Esophagus muscularis mucosa (tissue), 4 donors: Measurements from ENCODE around the gene PDSS2. TPM values are rescaled to one million over a fixed set of nuclear protein-coding genes. Genes with fewer than 3 reads are reported as not detected.

Source experiments
- DNase-seq: peaks from one replicate; pipeline ENCODE4 v3.0.0-alpha.2; 2017; ENCODE audit errors: extremely low spot score
- H3K27ac ChIP-seq, 4 donors: fragments of 200-600 bp; sonication (generic); replicated peaks in 1 of 4; 1 replicate in 3 of 4; 2 replicates in 1 of 4; pipeline ENCODE4 v1.5.1; 2016 to 2019; ENCODE audit warnings: mild to moderate bottlenecking in 1 of 4
- H3K27me3 ChIP-seq, 4 donors: fragments of 200-600 bp; sonication (generic); one replicate each; pipeline versions ENCODE4 v1.5.1 to v1.6.0; 2016 to 2019
- H3K36me3 ChIP-seq, 4 donors: fragments of 200-600 bp; sonication (generic); one replicate each; pipeline ENCODE4 v1.5.1; 2016 to 2019
- H3K4me1 ChIP-seq, 4 donors: fragments of 200-600 bp; sonication (generic); one replicate each; pipeline ENCODE4 v1.5.1; 2016 to 2019
- H3K4me3 ChIP-seq, 4 donors: fragments of 200-600 bp; sonication (generic); 1 replicate in 2 of 4; 2 replicates in 2 of 4; pipeline ENCODE4 v1.5.1; 2016 to 2019; ENCODE audit warnings: mild to moderate bottlenecking in 4 of 4, moderate library complexity in 1 of 4
- H3K9me3 ChIP-seq, 4 donors: fragments of 200-600 bp; sonication (generic); 1 replicate in 3 of 4; 2 replicates in 1 of 4; pipeline ENCODE4 v1.5.1; 2016 to 2019
- EP300 ChIP-seq: sonication (generic); formaldehyde crosslinking; IDR thresholded peaks from one replicate; pipeline ENCODE4 v1.6.1; 2017; ENCODE audit warnings: antibody characterized with exemption
- POLR2A ChIP-seq: fragments of 450-650 bp; IDR thresholded peaks from one replicate; pipeline ENCODE4 v1.6.1; 2017; ENCODE audit warnings: antibody characterized with exemption, moderate library complexity, mild to moderate bottlenecking, low read depth
- POLR2AphosphoS5 ChIP-seq, 2 donors: sonication (generic); formaldehyde crosslinking; IDR thresholded peaks; one replicate each; pipeline ENCODE4 v1.6.1; 2017; ENCODE audit warnings: antibody characterized with exemption in 2 of 2
- WGBS: methylation state at CpG from one replicate; pipeline ENCODE4 v1.1.5; 2018; 5-methylcytosine and 5-hydroxymethylcytosine counted together
- intact Hi-C: fragments of 100-400 bp; cut with DNase I; formaldehyde crosslinking; loops from one replicate; pipeline ENCODE4 v1.15.1; 2023
- total RNA-seq, 4 donors: library from RNA; depleted of rRNA; stranded (reverse); fragments of >200 nt; gene quantifications; one replicate each; pipeline versions ENCODE4 v1.1.0 to v1.2.1, GENCODE V29; 2016
- TF ChIP-seq, protein P1 (sequence below), 3 experiments: fragments of 200-600 bp in 2 of 3; fragments of 450-650 bp in 1 of 3; sonication (generic) in 2 of 3; IDR thresholded peaks; one replicate each; pipeline ENCODE4 v1.5.1; 2017 to 2019; ENCODE audit warnings: antibody characterized with exemption in 3 of 3, mild to moderate bottlenecking in 2 of 3, moderate library complexity in 1 of 3

PDSS2 gene
- total RNA-seq, 4 donors from 2014 or later, result 6.6 to 10.8 (median 8.7) TPM

DNA sequence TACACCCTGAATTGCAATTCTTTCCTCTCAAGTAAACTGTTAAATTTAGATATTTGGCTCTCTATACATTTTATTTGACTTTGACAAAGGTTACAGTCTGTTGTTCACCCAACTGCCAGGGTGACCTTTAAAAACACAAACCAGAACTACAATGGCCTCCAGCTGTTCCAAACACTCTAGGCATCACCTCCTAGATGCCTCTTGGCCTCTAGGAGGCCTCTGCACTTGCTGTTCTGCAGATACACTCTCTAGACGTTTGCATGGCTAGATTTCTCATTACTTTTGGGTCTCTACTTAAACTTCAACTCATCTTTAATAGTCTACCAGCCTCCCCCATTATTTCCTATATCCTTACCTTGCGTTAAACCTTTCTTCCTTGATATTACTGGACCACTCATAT, 241.2 kb downstream of the PDSS2 start:
- H3K9me3 ChIP-seq, result no peaks in the 10 kb centered on the region
- H3K27me3 ChIP-seq, result no peaks in the 10 kb centered on the region
- H3K4me1 ChIP-seq, result no peaks in the 10 kb centered on the region
- no peak overlapping the region for H3K27ac ChIP-seq
- DNase-seq, result no peak
- H3K4me3 ChIP-seq, result no peak overlapping the region
- 52% methylated on average over 2 of the region's 2 CpGs for WGBS
- intact Hi-C loops, result no loop called here
- no peak for TF ChIP-seq EP300
- TF ChIP-seq POLR2A, result no peak
- no peak for TF ChIP-seq POLR2AphosphoS5 (IDR thresholded peaks at IDR 0.05)
- TF ChIP-seq, protein P1, sequence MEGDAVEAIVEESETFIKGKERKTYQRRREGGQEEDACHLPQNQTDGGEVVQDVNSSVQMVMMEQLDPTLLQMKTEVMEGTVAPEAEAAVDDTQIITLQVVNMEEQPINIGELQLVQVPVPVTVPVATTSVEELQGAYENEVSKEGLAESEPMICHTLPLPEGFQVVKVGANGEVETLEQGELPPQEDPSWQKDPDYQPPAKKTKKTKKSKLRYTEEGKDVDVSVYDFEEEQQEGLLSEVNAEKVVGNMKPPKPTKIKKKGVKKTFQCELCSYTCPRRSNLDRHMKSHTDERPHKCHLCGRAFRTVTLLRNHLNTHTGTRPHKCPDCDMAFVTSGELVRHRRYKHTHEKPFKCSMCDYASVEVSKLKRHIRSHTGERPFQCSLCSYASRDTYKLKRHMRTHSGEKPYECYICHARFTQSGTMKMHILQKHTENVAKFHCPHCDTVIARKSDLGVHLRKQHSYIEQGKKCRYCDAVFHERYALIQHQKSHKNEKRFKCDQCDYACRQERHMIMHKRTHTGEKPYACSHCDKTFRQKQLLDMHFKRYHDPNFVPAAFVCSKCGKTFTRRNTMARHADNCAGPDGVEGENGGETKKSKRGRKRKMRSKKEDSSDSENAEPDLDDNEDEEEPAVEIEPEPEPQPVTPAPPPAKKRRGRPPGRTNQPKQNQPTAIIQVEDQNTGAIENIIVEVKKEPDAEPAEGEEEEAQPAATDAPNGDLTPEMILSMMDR (IDR thresholded peaks at IDR 0.05), result no peak
- H3K36me3 ChIP-seq, result no peaks in the 10 kb centered on the region

DNA sequence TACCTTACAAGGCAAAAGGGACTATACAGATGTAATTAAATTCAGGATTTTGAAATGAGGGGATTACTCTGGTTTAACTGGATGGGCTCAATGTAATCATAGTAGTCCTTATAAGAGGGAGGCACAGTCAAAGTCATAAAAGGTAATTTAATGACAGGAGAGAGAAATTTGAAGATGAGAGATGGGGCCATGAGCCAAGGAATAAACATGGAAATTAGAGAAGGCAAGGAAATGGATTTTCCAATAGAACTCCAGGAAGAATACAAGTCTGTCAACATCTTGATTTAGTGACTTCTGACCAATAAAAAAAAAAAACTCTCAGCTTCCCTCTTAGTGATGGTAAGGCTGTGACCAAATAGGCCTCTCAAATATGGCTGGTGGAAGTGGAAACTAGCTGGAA, 242.1 kb downstream of the PDSS2 start:
- no peak for DNase-seq
- no peaks in the 10 kb centered on the region for H3K9me3 ChIP-seq
- intact Hi-C loops, result no loop called here
- no peaks in the 10 kb centered on the region for H3K4me1 ChIP-seq
- TF ChIP-seq EP300 (no peak), POLR2AphosphoS5 (IDR thresholded peaks at IDR 0.05) (no peak), POLR2A (no peak)
- TF ChIP-seq, protein P1 (IDR thresholded peaks at IDR 0.05), result no peak
- H3K36me3 ChIP-seq, result no peaks in the 10 kb centered on the region
- no peak overlapping the region for H3K4me3 ChIP-seq
- no peaks in the 10 kb centered on the region for H3K27me3 ChIP-seq
- no peak overlapping the region for H3K27ac ChIP-seq

DNA sequence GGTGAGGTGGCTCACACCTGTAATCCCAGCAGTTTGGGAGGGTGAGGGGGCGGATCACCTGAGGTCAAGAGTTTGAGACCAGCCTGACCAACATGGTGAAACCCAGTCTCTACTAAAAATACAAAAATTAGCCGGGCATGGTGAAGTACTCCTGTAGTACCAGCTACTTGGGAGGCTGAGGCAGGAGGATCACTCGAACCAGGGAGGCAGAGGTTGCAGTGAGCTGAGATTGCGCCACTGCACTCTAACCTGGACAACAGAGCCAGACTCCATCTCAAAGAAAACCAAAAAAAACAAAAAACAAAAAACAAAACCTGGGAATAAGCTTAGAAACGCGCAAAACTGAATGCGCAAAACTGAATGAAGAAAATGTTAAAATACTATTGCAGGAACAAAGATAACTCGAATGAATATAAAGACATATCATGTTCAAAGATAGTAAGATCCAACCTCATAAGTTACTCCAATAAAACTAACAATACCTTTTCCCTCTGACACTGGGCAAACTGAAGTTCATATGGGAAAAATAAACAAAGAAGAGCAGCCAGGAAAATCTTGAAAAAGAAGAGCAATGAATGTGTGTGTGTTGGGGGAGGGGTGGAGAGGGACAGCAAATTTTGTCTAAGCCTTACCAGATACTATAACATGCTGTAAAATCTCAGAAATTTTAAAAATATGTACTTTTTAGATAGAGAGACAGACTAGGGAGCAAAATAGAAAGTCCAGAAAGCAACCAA, 243.0 kb downstream of the PDSS2 start:
- 86% methylated on average over 8 of the region's 8 CpGs for WGBS
- intact Hi-C loops, result no loop called here
- H3K36me3 ChIP-seq, result no peaks in the 10 kb centered on the region

DNA sequence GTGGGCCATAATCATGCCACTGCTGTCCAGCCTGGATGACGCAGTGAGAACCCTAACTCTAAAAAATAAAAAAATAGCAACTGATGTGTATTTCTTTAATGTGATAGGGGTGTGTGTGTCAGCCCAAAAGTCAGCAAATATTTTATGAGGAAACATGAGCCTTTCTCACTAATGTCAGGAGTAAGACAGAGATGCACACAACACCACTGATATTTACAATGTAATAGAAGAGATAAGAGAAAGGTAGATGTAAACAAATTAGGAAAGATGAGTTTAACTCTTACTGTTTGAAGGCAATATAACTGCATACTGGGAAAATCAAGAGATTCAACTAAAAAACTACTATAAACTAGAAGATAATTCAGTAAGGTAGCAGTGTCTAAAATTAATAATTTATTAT, 244.0 kb downstream of the PDSS2 start:
- Histone ChIP-seq H3K36me3 (no peaks in the 10 kb centered on the region), H3K4me1 (no peaks in the 10 kb centered on the region), H3K9me3 (no peaks in the 10 kb centered on the region), H3K4me3 (no peak overlapping the region), H3K27me3 (no peaks in the 10 kb centered on the region), H3K27ac (no peak overlapping the region)
- intact Hi-C loops, result no loop called here
- 93% methylated on average over 1 of the region's 1 CpG for WGBS
- DNase-seq, result no peak
- TF ChIP-seq, protein P1 (IDR thresholded peaks at IDR 0.05), result no peak
- TF ChIP-seq POLR2A (no peak), EP300 (no peak), POLR2AphosphoS5 (IDR thresholded peaks at IDR 0.05) (no peak)

More for the DNA sequence above, 243.0 kb downstream of the PDSS2 start:
- no peak for DNase-seq
- no peaks in the 10 kb centered on the region for H3K9me3 ChIP-seq
- no peak for TF ChIP-seq EP300
- TF ChIP-seq POLR2A, result no peak
- TF ChIP-seq, protein P1 (IDR thresholded peaks at IDR 0.05), result no peak
- TF ChIP-seq POLR2AphosphoS5 (IDR thresholded peaks at IDR 0.05), result no peak
- H3K4me1 ChIP-seq, result no peaks in the 10 kb centered on the region
- no peak overlapping the region for H3K27ac ChIP-seq
- no peak overlapping the region for H3K4me3 ChIP-seq
- no peaks in the 10 kb centered on the region for H3K27me3 ChIP-seq

DNA sequence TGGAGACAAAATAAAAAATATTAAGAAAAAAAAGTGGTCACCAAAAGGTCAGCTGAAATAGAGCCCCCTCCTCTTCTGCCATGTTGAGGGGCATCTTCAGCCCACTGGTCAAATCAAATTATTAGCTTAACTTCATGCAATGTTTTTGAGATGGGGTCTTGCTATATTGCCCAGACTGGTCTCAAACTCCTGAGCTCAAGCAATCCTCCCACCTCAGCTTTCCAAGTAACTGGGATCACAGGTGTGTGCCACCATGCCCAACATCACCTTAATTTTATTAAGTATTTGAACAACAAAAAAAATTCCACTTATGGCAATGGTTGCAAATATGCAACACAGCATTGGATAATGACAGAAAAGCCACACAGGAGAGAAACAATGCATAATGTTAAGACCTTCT, 244.7 kb downstream of the PDSS2 start:
- Histone ChIP-seq H3K36me3 (no peaks in the 10 kb centered on the region), H3K27ac (no peak overlapping the region), H3K4me3 (no peak overlapping the region), H3K4me1 (no peaks in the 10 kb centered on the region), H3K9me3 (no peaks in the 10 kb centered on the region), H3K27me3 (no peaks in the 10 kb centered on the region)
- intact Hi-C loops, result no loop called here
- DNase-seq, result no peak
- TF ChIP-seq EP300 (no peak), POLR2A (no peak), POLR2AphosphoS5 (IDR thresholded peaks at IDR 0.05) (no peak)
- TF ChIP-seq, protein P1 (IDR thresholded peaks at IDR 0.05), result no peak
